ENCODE results near the gene PON3. TPM values are rescaled to one million over a fixed set of nuclear protein-coding genes. Genes with fewer than 3 reads are reported as not detected.
A peak's percentile ranks its signal among the peaks of the same experiment; 100 is the strongest.

The PON3 gene
- total and polyA plus RNA-seq, 4 experiments from 2014 or later, result not detected

- no peak for DNase-seq
- no peak overlapping the region for H3K4me3 Mint-ChIP-seq
- no peaks in the 10 kb centered on the region for H3K27me3 ChIP-seq (ENCODE audit: insufficient read depth, low read length)
- no peaks in the 10 kb centered on the region for H3K9me3 ChIP-seq (ENCODE audit: control insufficient read depth in 1 of 2, low read length in 2 of 2)
- H3K36me3 ChIP-seq (ENCODE audit: insufficient read depth, low read length), result no peaks in the 10 kb centered on the region
- H3K4me3 ChIP-seq (ENCODE audit: low read length in 2 of 2), result no peak overlapping the region
- POLR2A ChIA-PET (ENCODE audit: partially characterized antibody), result no interaction called here
- H3K27ac Mint-ChIP-seq, result no peak overlapping the region
- no peaks in the 10 kb centered on the region for H3K4me1 ChIP-seq (ENCODE audit: insufficient read depth, low read length)
- intact Hi-C loops (cut with micrococcal nuclease), result no loop called here
- no peak overlapping the region for H3K27ac ChIP-seq (ENCODE audit: low read depth, low read length)
- no peaks in the 10 kb centered on the region for H3K9me3 Mint-ChIP-seq
- no peaks in the 10 kb centered on the region for H3K4me1 Mint-ChIP-seq
- peaks cover 0 to 1% of the 10 kb centered on the region in 2 donors for H3K27me3 Mint-ChIP-seq
- CTCF ChIA-PET (ENCODE audit: partially characterized antibody), result no interaction called here
- H3K36me3 Mint-ChIP-seq, result no peaks in the 10 kb centered on the region
These were observed 31.8 kb upstream of the PON3 start for GRCh38 chr7:95427914-95428516.

DNA sequence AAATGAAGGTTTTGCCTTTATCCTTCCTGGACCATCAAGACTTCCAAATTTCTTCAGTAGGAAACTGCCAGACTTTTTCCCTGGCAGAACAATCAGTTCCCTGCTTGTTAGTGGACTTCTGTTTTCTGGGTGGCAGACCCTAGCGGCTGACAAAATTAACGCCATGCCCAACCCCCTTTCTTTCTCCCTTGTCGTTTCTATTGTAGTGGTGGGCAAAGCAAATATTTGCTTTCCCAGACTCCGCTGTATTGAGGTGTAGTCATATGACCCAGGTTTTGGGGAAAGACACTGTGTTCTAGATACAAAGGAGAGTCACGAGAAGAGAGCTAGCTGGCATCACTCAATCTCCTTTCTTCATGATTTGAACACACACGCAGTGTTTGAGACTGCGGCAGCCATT, 31.0 kb upstream of the PON3 start:
- Mint-ChIP-seq H3K4me3 (no peak overlapping the region), H3K27me3 (peaks cover 0 to 1% of the 10 kb centered on the region in 2 donors), H3K4me1 (no peaks in the 10 kb centered on the region), H3K27ac (no peak overlapping the region), H3K36me3 (no peaks in the 10 kb centered on the region), H3K9me3 (no peaks in the 10 kb centered on the region)
- no peaks in the 10 kb centered on the region for H3K36me3 ChIP-seq (ENCODE audit: insufficient read depth, low read length)
- H3K27ac ChIP-seq (ENCODE audit: low read depth, low read length), result no peak overlapping the region
- no peaks in the 10 kb centered on the region for H3K4me1 ChIP-seq (ENCODE audit: insufficient read depth, low read length)
- CTCF ChIA-PET (ENCODE audit: partially characterized antibody), result no interaction called here
- H3K27me3 ChIP-seq (ENCODE audit: insufficient read depth, low read length), result no peaks in the 10 kb centered on the region
- no peak overlapping the region for H3K4me3 ChIP-seq (ENCODE audit: low read length in 2 of 2)
- intact Hi-C loops (cut with micrococcal nuclease), result no loop called here
- no peaks in the 10 kb centered on the region for H3K9me3 ChIP-seq (ENCODE audit: control insufficient read depth in 1 of 2, low read length in 2 of 2)
- DNase-seq, result no peak
- POLR2A ChIA-PET (ENCODE audit: partially characterized antibody), result no interaction called here

GRCh38 chr7:95425694-95426093, 29.5 kb upstream of the PON3 start:
- Histone ChIP-seq H3K4me1 (ENCODE audit: insufficient read depth, low read length) (no peaks in the 10 kb centered on the region), H3K9me3 (ENCODE audit: control insufficient read depth in 1 of 2, low read length in 2 of 2) (no peaks in the 10 kb centered on the region), H3K4me3 (ENCODE audit: low read length in 2 of 2) (no peak overlapping the region), H3K36me3 (ENCODE audit: insufficient read depth, low read length) (no peaks in the 10 kb centered on the region), H3K27me3 (ENCODE audit: insufficient read depth, low read length) (no peaks in the 10 kb centered on the region), H3K27ac (ENCODE audit: low read depth, low read length) (no peak overlapping the region)
- H3K36me3 Mint-ChIP-seq, result no peaks in the 10 kb centered on the region
- peaks cover 0 to 3% of the 10 kb centered on the region in 2 donors for H3K27me3 Mint-ChIP-seq
- DNase-seq, result no peak
- H3K4me1 Mint-ChIP-seq, result no peaks in the 10 kb centered on the region
- ChIA-PET POLR2A (ENCODE audit: partially characterized antibody) (no interaction called here), CTCF (ENCODE audit: partially characterized antibody) (no interaction called here)
- no peak overlapping the region for H3K27ac Mint-ChIP-seq
- no peaks in the 10 kb centered on the region for H3K9me3 Mint-ChIP-seq
- H3K4me3 Mint-ChIP-seq, result no peak overlapping the region
- intact Hi-C loops (cut with micrococcal nuclease), result no loop called here

GRCh38 chr7:95424716-95425115, 28.5 kb upstream of the PON3 start:
- ChIA-PET POLR2A (ENCODE audit: partially characterized antibody) (no interaction called here), CTCF (ENCODE audit: partially characterized antibody) (no interaction called here)
- Mint-ChIP-seq H3K27ac (no peak overlapping the region), H3K4me3 (no peak overlapping the region), H3K4me1 (no peaks in the 10 kb centered on the region), H3K36me3 (no peaks in the 10 kb centered on the region), H3K9me3 (no peaks in the 10 kb centered on the region), H3K27me3 (peaks cover 0 to 3% of the 10 kb centered on the region in 2 donors)
- no peak overlapping the region for H3K4me3 ChIP-seq (ENCODE audit: low read length in 2 of 2)
- no peaks in the 10 kb centered on the region for H3K36me3 ChIP-seq (ENCODE audit: insufficient read depth, low read length)
- no peaks in the 10 kb centered on the region for H3K27me3 ChIP-seq (ENCODE audit: insufficient read depth, low read length)
- no peak for DNase-seq
- no peaks in the 10 kb centered on the region for H3K9me3 ChIP-seq (ENCODE audit: control insufficient read depth in 1 of 2, low read length in 2 of 2)
- intact Hi-C loops (cut with micrococcal nuclease), result no loop called here
- H3K27ac ChIP-seq (ENCODE audit: low read depth, low read length), result no peak overlapping the region
- H3K4me1 ChIP-seq (ENCODE audit: insufficient read depth, low read length), result no peaks in the 10 kb centered on the region

GRCh38 chr7:95421847-95422444, 25.8 kb upstream of the PON3 start:
- CTCF ChIA-PET (ENCODE audit: partially characterized antibody), result no interaction called here
- Mint-ChIP-seq H3K4me1 (no peaks in the 10 kb centered on the region), H3K9me3 (no peaks in the 10 kb centered on the region), H3K27ac (peak overlapping the region in 1 of 7 donors; percentile 6), H3K36me3 (no peaks in the 10 kb centered on the region), H3K27me3 (peaks cover 0 to 3% of the 10 kb centered on the region in 2 donors), H3K4me3 (no peak overlapping the region)
- no peaks in the 10 kb centered on the region for H3K9me3 ChIP-seq (ENCODE audit: control insufficient read depth in 1 of 2, low read length in 2 of 2)
- H3K27me3 ChIP-seq (ENCODE audit: insufficient read depth, low read length), result no peaks in the 10 kb centered on the region
- POLR2A ChIA-PET (ENCODE audit: partially characterized antibody), result no interaction called here
- H3K36me3 ChIP-seq (ENCODE audit: insufficient read depth, low read length), result no peaks in the 10 kb centered on the region
- no peak overlapping the region for H3K4me3 ChIP-seq (ENCODE audit: low read length in 2 of 2)
- intact Hi-C loops (cut with micrococcal nuclease), result no loop called here
- no peak overlapping the region for H3K27ac ChIP-seq (ENCODE audit: low read depth, low read length)
- H3K4me1 ChIP-seq (ENCODE audit: insufficient read depth, low read length), result no peaks in the 10 kb centered on the region
- DNase-seq, result no peak

DNA sequence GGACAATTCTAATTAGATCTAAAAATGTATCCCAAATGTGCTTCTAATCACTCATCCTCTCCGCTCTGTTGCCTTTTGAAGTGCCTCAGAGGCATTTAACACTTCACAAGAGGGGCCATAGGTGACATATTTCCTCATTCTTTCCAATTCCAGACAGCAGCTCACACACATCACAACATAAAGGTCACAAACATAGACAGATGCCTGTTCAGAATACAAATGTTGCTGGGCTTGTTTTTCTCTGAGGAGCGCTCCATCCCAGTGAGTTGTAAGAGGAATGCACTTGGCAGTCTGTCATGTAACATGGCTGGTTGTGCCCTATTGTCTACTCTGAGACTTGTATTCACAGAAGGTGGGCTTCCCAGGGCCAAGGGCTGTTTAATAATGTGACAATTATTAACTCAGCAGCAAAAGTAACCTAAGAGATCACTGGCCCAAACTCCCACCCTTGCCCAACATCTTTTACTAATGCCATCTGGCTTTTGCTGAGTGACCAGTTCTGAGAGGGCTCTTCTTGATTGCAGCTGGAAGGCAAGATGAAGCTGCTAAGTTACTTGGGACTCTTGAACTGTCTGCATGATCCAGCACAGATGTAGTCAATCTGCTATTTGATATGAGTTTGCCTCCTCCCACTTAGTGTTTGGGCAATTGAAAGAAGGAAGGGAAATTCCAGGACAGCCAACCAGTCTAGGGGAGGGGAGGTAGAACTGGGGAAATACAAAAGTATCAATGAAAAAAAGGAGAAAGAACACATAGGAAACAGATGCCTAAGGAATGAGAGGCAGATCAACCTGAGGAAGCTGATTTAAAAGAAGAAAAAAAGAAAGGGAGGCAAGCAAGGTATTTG, 25.0 kb upstream of the PON3 start:
- intact Hi-C loops (cut with micrococcal nuclease), result no loop called here
- ChIA-PET CTCF (ENCODE audit: partially characterized antibody) (no interaction called here), POLR2A (ENCODE audit: partially characterized antibody) (no interaction called here)
- Mint-ChIP-seq H3K4me1 (no peaks in the 10 kb centered on the region), H3K27ac (peak overlapping the region in 1 of 7 donors; percentile 6), H3K27me3 (peaks cover 0 to 3% of the 10 kb centered on the region in 2 donors), H3K9me3 (no peaks in the 10 kb centered on the region), H3K36me3 (no peaks in the 10 kb centered on the region), H3K4me3 (no peak overlapping the region)
- DNase-seq, result no peak
- Histone ChIP-seq H3K4me1 (ENCODE audit: insufficient read depth, low read length) (no peaks in the 10 kb centered on the region), H3K9me3 (ENCODE audit: control insufficient read depth in 1 of 2, low read length in 2 of 2) (no peaks in the 10 kb centered on the region), H3K4me3 (ENCODE audit: low read length in 2 of 2) (no peak overlapping the region), H3K27me3 (ENCODE audit: insufficient read depth, low read length) (no peaks in the 10 kb centered on the region), H3K36me3 (ENCODE audit: insufficient read depth, low read length) (no peaks in the 10 kb centered on the region), H3K27ac (ENCODE audit: low read depth, low read length) (no peak overlapping the region)

DNA sequence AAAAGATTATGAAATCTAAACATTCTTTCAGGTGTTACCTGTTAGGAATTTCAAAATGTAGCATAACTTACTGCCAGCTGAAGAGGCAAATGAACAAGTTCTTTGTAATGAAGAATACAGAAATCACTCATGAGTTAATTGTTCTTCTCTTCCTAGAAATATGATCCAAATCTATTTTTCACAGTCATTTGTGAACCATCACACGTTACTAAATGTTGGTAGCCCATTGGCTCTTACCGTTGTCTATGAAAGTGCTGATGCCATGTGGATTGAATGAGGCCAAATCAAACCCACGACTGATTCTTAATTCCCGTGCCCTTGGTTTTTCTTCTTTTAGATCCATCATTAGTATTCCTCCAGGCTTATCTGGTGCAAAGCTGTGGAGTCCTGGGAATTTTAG, 15.9 kb upstream of the PON3 start:
- no peaks in the 10 kb centered on the region for H3K36me3 ChIP-seq (ENCODE audit: insufficient read depth, low read length)
- Mint-ChIP-seq H3K27me3 (peaks cover 0 to 2% of the 10 kb centered on the region in 2 donors), H3K4me1 (no peaks in the 10 kb centered on the region), H3K9me3 (no peaks in the 10 kb centered on the region), H3K4me3 (no peak overlapping the region), H3K36me3 (peaks cover 0 to 6% of the 10 kb centered on the region in 2 donors), H3K27ac (no peak overlapping the region)
- no peaks in the 10 kb centered on the region for H3K4me1 ChIP-seq (ENCODE audit: insufficient read depth, low read length)
- no peaks in the 10 kb centered on the region for H3K27me3 ChIP-seq (ENCODE audit: insufficient read depth, low read length)
- intact Hi-C loops (cut with micrococcal nuclease), result no loop called here
- H3K27ac ChIP-seq (ENCODE audit: low read depth, low read length), result no peak overlapping the region
- H3K4me3 ChIP-seq (ENCODE audit: low read length in 2 of 2), result no peak overlapping the region
- ChIA-PET POLR2A (ENCODE audit: partially characterized antibody) (no interaction called here), CTCF (ENCODE audit: partially characterized antibody) (no interaction called here)
- no peaks in the 10 kb centered on the region for H3K9me3 ChIP-seq (ENCODE audit: control insufficient read depth in 1 of 2, low read length in 2 of 2)
- DNase-seq, result no peak
